Ectodermal cell (in vitro differentiated cells): ENCODE data around the gene BCAR1.

ENCODE experiments used
- H3K27ac ChIP-seq: 2 replicates; pipeline ENCODE4 v1.7.0; 2013; ENCODE audit warnings: mild to moderate bottlenecking, low read depth, low read length; ENCODE audit not compliant: insufficient read depth, poor library complexity, severe bottlenecking
- H3K27me3 ChIP-seq: 2 replicates; pipeline ENCODE4 v1.7.0; 2013; ENCODE audit warnings: mild to moderate bottlenecking, low read length; ENCODE audit not compliant: insufficient read depth, control insufficient read depth, poor library complexity, severe bottlenecking
- H3K36me3 ChIP-seq: one replicate; pipeline ENCODE4 v1.7.0; 2013; ENCODE audit warnings: low read length; ENCODE audit not compliant: control insufficient read depth, insufficient read depth
- H3K4me1 ChIP-seq: one replicate; pipeline ENCODE4 v1.7.0; 2013; ENCODE audit warnings: low read length; ENCODE audit not compliant: control insufficient read depth, insufficient read depth
- H3K4me3 ChIP-seq: 2 replicates; pipeline ENCODE4 v1.7.0; 2013; ENCODE audit warnings: low read depth, low read length, control low read depth; ENCODE audit not compliant: insufficient read depth
- H3K9me3 ChIP-seq: 2 replicates; pipeline ENCODE4 v1.7.0; 2013; ENCODE audit warnings: mild to moderate bottlenecking, low read length, moderate library complexity; ENCODE audit not compliant: control insufficient read depth
- WGBS, 2 experiments: methylation state at CpG; one replicate each; pipeline ENCODE4 v1.1.7; 2013; ENCODE audit warnings: missing lambda C conversion rate in 2 of 2; 5-methylcytosine and 5-hydroxymethylcytosine counted together

BCAR1 gene

DNA sequence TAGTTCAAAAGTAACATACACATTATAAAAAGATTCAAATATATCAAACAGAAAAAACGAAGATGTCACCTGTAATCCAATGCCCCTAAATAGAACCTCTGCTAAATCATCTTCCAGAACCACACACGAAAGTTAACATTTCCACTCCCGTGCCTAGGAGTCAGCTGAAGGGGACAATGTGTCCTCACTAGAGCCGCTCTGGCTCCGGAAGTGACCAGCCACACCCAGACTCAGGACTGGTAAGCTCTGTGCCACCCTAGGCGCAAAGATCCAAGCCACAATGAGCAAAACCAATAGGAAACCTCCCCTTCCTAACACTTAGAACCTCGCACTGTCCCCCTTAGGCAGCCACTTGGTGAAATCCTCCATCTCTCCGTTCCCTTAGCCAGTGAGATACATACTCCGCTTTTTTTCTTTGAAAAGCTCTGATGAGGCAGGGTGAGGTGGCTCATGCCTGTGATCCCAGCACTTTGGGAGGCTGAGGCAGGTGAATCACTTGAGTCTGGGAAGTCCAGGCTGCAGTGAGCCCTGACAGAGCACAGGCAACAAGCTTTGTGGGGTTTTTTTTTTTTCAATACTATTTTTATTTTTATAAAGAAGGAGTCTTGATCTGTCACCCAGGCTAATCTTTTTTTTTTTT, 20.8 kb downstream of the BCAR1 start:
- Histone ChIP-seq H3K27ac (no peak overlapping the region), H3K27me3 (no peaks in the 10 kb centered on the region), H3K9me3 (no peaks in the 10 kb centered on the region), H3K36me3 (peaks cover 9% of the 10 kb centered on the region), H3K4me1 (no peaks in the 10 kb centered on the region), H3K4me3 (no peak overlapping the region)
- WGBS, 2 experiments: 93 to 96% methylated on average over 9 of the region's 9 CpGs

DNA sequence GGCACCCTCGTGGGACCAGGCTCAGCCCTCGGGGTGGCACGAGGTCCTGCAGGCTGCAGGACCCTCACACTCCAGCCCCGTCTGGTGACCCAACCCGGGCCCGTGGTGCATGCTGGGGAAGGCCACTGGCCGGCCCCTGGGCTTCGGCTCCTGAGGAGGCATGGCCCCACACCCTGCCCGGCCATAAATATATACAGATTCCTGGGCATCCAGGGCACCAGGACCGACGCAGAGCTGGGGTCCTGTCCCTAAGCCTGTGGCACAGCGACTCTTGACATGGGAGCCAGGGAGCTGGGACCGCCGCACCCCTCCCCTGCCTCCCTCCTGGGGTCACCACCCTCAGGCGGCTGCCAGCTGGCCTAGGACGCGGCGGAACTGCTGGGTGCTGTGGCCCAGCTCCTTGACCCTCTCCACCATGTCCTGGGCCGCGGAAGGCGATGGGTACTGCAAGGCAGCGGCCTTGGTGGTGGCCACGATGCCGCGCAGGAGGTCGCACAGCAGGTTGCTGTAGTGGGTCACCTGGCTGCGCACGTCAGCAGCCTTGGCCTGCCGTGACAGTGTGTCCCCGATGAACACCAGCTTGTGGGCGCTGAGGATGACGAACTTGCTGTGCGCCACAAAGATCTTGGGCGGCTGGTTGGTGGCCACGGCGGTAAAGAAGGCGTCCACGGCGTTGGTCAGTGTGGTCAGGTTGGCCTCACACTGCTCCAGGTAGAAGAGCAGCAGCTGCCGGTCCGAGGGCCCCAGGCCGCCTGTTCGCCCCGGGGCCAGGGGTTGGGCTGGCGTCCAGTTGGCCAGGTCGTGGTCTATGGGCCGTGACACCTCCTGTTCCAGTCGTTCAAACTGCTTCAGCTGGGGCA, 22.0 kb downstream of the BCAR1 start:
- Histone ChIP-seq H3K4me1 (no peaks in the 10 kb centered on the region), H3K36me3 (peaks cover 9% of the 10 kb centered on the region), H3K27me3 (no peaks in the 10 kb centered on the region), H3K4me3 (no peak overlapping the region), H3K27ac (no peak overlapping the region), H3K9me3 (no peaks in the 10 kb centered on the region)
- WGBS, 2 experiments: 96 to 97% methylated on average over 48 of the region's 48 CpGs

DNA sequence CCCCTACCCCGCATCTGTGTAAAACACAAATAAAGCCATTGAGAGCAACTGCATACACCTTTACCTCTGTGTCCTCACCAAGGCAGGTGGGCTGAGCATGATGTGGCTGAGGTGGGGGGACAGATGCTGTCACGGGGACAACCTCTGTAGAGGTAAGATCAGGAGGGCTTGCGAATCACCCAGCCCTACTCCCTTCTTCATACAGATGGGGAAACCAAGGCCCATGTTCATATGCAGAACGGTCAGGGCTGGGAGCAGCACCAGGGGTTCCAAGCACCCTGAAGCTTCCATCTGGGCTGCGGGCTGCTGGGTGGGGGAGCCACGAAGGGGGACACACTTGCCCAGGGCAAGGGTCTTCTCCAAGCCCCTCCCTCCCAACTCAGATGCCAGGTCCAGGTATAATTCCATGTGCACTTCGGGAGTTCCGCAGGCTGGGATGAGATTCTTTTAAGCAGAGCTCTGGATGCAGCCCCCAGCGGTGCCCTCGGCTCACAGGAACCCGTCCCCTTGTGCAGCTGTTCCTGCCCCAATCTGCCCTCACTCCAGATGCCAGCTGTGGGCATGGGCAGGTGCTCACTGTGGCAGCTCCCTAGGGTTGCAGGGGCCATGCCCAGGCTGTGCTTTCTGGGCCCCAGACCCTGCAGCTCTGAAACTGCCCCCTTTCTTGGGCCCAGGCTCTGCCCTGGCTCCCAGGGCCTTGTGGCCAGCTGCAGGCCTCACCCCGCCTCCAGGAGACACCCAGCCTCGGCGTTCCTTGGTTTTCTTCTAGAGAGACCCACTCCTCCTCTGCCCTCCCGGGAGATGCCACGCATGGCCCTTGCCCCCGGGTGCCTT, 23.1 kb downstream of the BCAR1 start:
- 94 to 95% methylated on average over 17 of the region's 17 CpGs for WGBS, 2 experiments
- H3K9me3 ChIP-seq: no peaks in the 10 kb centered on the region
- H3K36me3 ChIP-seq: peaks cover 9% of the 10 kb centered on the region
- no peak overlapping the region for H3K4me3 ChIP-seq
- H3K4me1 ChIP-seq: no peaks in the 10 kb centered on the region
- no peaks in the 10 kb centered on the region for H3K27me3 ChIP-seq
- no peak overlapping the region for H3K27ac ChIP-seq

DNA sequence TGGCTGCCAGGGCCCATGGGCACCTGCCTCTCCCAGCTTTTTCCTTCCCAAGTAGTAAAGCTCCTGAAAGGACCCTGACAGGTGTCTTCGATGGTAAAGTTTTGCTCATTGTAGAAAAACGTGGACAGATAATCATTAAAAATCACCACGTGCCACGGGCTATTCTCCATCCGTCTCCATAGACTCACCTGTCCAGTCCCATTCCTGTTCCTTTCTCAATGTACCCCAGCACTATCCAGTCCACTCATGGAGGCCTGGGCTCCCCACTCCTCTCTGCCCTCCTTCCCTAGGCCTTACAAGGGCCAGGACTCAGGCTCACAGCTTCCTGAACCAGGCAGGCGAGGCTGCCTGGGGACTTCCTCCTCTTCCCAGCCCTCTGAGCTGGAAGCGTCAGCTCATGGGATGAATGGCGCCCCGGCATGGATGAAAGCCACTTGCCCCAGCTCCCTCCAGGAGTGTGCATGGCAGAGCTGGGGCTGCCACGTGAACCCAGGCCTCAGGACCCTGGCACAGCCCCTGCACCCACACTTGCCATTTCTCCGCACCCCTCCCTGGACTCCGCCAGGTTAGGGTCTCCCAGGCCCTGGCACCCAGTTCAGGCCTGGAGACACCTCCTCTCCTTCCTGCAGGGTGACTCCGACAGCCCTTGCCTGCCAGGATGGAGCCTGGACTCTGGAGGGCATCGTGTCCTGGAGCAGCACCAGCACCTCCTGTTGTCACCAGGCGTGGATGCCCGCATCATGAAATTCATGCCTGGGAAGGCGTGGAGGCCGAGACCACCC, 23.9 kb downstream of the BCAR1 start:
- no peak overlapping the region for H3K27ac ChIP-seq
- WGBS, 2 experiments: 93 to 94% methylated on average over 18 of the region's 18 CpGs
- H3K4me3 ChIP-seq: no peak overlapping the region
- H3K27me3 ChIP-seq: no peaks in the 10 kb centered on the region
- H3K9me3 ChIP-seq: no peaks in the 10 kb centered on the region
- no peaks in the 10 kb centered on the region for H3K4me1 ChIP-seq
- H3K36me3 ChIP-seq: peaks cover 4% of the 10 kb centered on the region

DNA sequence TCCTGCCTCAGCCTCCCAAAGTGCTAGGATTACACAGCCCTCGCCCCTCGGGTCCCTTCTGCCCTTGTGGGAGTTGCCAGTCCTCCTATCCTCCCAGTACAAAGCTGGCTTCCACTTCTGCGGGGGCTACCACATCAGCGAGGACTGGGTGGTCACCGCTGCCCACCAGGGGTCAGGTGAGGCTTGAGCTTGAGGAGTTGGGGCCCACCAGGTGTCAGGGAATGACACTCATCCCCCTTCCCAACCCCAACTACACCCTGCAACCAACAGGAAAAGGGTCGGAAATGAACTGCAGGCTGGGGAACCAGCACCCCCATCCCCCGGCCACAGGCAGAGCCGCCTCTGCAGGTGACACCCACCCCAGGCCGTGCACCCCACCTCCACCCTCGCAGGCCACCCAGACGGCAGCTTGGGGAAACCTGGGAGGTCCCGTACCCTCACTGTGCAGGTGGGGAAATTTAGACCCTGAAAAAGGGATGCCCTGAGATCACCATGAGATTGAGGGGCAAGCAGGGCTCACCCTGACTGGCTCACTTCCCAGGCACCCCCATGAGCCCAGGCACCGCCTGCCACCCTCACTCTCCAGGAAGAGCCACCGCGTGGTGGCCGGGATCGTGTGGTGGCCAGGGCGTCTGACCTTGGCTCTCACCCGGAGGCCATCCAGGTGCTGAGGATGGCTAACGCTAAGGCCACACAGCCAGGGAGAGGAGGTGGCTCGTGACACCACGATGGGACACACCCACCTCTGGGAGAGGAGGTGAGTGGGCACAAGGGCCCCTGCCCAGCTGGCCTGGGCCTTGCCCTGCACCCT, 24.7 kb downstream of the BCAR1 start:
- Histone ChIP-seq H3K4me3 (no peak overlapping the region), H3K27me3 (no peaks in the 10 kb centered on the region), H3K27ac (no peak overlapping the region), H3K36me3 (peaks cover 4% of the 10 kb centered on the region), H3K9me3 (no peaks in the 10 kb centered on the region), H3K4me1 (no peaks in the 10 kb centered on the region)
- WGBS, 2 experiments: 85 to 87% methylated on average over 22 of the region's 22 CpGs

DNA sequence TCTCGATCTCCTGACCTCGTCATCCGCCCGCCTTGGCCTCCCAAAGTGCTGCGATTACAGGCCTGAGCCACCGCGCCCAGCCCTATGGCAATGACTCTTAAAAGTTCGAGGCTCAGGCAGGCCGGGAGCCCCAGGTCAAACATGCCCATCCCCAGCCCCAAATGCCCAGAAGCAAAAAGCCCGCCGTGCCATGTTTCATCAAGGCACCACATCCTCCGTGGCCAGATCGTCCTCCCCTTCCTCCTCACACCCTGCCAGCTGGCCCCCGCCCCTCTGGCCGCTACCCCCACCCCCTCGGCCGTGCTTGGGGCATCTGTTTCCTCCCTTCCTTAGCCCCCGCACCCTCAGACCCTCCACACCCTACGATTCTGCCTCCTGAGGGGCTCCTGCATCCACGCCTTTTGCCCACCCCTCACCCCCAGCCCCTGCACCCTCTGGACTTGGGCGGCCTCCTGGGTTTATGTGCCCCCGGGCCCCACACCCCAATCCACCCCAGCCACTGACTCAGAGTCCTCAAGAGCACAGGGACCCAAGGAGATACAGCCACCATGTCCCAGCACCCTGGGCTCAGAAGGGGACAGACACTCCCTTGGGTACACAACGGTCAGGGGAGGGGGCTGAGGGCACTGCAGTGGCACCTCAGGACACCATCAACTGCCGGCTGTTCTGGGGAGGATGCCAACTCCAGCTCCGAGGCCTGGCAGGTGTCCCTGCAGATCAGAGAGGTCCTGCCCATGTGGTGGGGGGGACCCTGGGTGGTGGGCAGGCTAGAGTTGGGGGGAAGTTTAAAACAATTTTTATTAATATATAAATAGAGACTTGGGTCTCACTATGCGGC, 25.5 kb downstream of the BCAR1 start:
- H3K27me3 ChIP-seq: no peaks in the 10 kb centered on the region
- no peak overlapping the region for H3K27ac ChIP-seq
- no peak overlapping the region for H3K4me3 ChIP-seq
- WGBS, 2 experiments: 92% methylated on average over 26 of the region's 26 CpGs
- peaks cover 4% of the 10 kb centered on the region for H3K36me3 ChIP-seq
- no peaks in the 10 kb centered on the region for H3K4me1 ChIP-seq
- no peaks in the 10 kb centered on the region for H3K9me3 ChIP-seq

DNA sequence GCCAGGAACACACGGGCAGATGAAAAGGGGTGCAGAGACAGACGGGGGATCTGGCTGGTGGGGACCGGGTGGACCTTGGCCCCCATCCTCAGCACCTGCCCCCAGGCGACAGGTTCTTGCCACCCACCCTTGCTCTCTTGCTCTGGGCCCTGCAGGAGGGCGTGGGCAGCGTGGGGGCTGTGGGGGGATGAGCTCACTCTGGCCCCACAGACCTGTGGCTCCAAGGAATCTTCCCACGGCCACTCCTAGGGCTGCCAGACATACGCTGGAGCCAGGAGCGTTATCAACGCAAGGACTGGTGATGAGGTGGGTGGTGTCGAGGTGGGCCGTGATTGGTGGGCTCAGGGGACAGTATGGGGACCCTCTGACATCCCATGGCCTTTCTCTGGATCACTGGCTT, 26.3 kb downstream of the BCAR1 start:
- H3K27me3 ChIP-seq: no peaks in the 10 kb centered on the region
- WGBS, 2 experiments: 87 to 90% methylated on average over 12 of the region's 12 CpGs

DNA sequence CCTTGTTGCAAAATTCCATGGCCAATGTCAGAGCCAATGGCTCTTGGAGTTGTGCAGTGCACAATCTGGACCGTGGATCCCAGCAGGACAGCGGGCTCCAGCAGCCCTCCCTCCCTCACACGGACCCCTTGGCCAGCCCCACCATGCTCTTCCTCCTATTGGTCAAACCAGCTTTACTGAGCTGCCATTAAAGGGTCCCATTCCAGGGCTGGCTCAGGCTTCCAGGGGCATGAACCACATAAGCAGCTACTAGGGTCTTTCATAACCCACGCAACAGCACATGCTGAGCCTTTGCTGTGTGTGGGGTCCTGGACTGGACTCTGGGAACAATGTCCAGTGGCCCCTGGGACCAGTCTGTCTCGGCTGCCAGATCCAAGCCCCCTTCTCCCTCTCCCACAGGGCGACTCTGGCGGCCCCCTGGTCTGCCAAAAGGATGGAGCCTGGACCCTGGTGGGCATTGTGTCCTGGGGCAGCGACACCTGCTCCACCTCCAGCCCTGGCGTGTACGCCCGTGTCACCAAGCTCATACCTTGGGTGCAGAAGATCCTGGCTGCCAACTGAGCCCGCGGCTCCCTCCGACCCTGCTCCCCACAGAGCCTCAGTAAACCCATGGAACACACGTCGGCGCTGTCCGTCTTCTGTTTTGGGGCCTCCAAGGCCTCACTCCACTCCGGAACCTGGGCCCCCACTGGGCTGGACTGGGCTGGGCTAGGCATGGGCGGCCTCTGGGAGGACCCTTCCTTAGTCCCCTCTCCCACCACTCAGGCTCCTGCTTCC, 26.9 kb downstream of the BCAR1 start:
- 90 to 92% methylated on average over 20 of the region's 20 CpGs for WGBS, 2 experiments
- no peaks in the 10 kb centered on the region for H3K9me3 ChIP-seq
- H3K27ac ChIP-seq: no peak overlapping the region

More for the DNA sequence above, 26.3 kb downstream of the BCAR1 start:
- Histone ChIP-seq H3K4me1 (no peaks in the 10 kb centered on the region), H3K4me3 (no peak overlapping the region), H3K9me3 (no peaks in the 10 kb centered on the region), H3K36me3 (peaks cover 4% of the 10 kb centered on the region), H3K27ac (no peak overlapping the region)

More for the DNA sequence above, 26.9 kb downstream of the BCAR1 start:
- no peak overlapping the region for H3K4me3 ChIP-seq
- H3K36me3 ChIP-seq: no peaks in the 10 kb centered on the region
- H3K4me1 ChIP-seq: no peaks in the 10 kb centered on the region
- no peaks in the 10 kb centered on the region for H3K27me3 ChIP-seq
